Neuron (in vitro differentiated cells): Measurements from ENCODE around the gene IRF2BPL.
A peak's percentile ranks its signal among the peaks of the same experiment; 100 is the strongest.

ENCODE experiments used
- H2AFZ ChIP-seq: one replicate; pipeline ENCODE4 v1.6.1; 2013; ENCODE audit warnings: low read depth, mild to moderate bottlenecking, inconsistent platforms, low read length, moderate library complexity
- H3K27me3 ChIP-seq: one replicate; pipeline ENCODE4 v1.6.1; 2013; ENCODE audit warnings: low read length; ENCODE audit not compliant: insufficient read depth
- H3K36me3 ChIP-seq: one replicate; pipeline ENCODE4 v1.6.1; 2013; ENCODE audit warnings: low read length; ENCODE audit not compliant: insufficient read depth
- H3K4me1 ChIP-seq: one replicate; pipeline ENCODE4 v1.6.1; 2013; ENCODE audit warnings: low read length; ENCODE audit not compliant: insufficient read depth
- H3K4me3 ChIP-seq: 2 replicates; pipeline ENCODE4 v1.5.1; 2013; ENCODE audit warnings: mild to moderate bottlenecking, low read length, moderate library complexity
- H3K9me3 ChIP-seq: one replicate; pipeline ENCODE4 v1.6.1; 2013; ENCODE audit warnings: low read length

Gene IRF2BPL

DNA sequence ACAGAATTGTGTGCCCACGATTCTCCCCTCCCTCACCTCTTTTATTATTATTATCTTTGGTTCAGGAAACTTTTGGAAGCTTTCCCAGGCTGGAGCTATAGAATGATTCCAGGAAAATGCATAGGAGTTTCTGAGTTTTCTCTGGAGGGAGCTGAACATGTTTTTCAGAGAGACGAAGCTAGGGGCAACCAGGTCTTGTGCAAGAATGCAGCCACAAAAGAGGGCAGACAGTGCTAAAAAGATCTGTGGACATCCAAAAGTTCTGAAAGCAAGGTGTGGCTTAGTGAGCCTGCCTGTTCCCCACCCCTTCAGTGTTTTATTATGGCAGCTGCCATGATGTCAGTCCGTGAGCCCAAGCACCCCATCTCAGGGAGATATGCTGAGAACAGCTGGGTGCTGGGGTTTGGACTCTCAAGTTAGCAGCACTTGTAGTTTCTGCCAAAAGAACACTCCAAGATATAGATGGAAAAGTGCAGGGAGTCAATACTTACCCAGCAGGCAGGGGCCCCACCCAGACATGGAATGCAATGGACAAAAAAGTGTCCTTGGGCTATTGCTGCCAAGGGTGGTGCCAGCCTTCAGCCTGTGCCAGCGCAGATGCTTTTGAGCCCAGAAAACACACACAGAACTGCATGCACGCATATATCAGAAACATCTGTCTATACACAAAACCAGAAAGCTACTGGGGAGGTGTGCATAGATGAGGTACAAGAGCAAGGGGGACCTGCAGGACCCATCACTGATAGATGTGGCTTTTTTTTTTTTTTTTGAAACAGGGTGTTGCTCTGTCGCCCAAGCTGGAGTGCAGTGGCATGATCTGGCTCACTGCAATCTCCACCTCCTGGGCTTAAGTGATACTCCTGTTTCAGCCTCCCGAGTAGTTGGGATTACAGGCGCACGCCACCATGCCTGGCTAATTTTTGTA lies 17.0 kb upstream of the IRF2BPL start:
- H3K4me3 ChIP-seq, result no peak overlapping the region
- H3K9me3 ChIP-seq, result no peaks in the 10 kb centered on the region
- no peak overlapping the region for H2AFZ ChIP-seq
- H3K36me3 ChIP-seq, result no peaks in the 10 kb centered on the region
- peaks cover 52% of the 10 kb centered on the region for H3K4me1 ChIP-seq
- H3K27me3 ChIP-seq, result no peaks in the 10 kb centered on the region

DNA sequence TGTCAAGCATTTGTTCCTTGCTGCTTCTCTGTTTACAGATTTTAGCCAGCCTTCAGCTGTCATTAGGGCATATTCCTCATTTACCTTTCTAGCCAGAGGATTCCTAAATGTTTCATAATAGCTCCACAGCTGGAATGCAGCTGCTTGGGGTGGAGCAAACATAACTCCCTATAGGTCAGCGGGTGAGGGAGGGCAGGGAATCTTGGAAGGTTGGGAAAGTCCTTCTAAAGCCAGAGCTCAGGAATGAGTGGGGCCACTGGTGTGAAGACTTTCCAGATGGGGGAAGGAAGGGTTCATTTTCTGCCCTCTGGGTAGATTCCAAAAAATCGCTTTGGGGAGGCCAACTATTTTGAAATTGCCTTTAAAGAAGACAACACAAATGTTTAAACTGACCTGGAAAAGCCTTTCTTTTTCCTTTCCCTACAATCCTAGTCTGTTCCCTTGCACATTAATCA lies 16.3 kb upstream of the IRF2BPL start:
- Histone ChIP-seq H3K9me3 (no peaks in the 10 kb centered on the region), H2AFZ (no peak overlapping the region), H3K27me3 (no peaks in the 10 kb centered on the region), H3K36me3 (no peaks in the 10 kb centered on the region), H3K4me3 (no peak overlapping the region), H3K4me1 (peaks cover 55% of the 10 kb centered on the region)

DNA sequence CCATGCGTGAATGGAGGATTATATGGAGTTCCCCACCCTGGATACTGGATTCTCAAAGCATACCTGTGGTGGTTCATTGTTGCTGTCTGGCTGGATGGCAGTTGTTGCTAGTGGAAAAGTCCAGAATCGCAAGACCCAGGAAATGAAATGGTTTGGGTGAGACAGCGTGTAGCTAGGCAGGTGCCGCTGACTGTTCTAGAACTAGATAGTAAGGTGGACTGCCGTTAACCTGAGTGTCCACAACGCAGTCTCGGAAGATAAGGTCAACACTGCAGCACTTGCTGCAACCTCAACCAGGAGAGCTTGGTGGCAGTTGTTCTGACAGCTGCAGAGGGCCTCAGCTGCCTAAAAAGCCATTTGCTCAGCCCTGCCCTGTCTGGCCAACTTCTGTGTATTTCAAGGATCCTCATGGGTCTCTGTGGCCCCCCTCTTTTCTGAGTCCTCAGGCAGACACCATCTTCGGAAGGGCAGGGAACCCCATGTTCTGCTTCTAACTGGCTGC lies 15.5 kb upstream of the IRF2BPL start:
- H3K4me1 ChIP-seq, result peaks cover 62% of the 10 kb centered on the region
- no peaks in the 10 kb centered on the region for H3K9me3 ChIP-seq
- H3K4me3 ChIP-seq, result no peak overlapping the region
- H3K27me3 ChIP-seq, result no peaks in the 10 kb centered on the region
- no peaks in the 10 kb centered on the region for H3K36me3 ChIP-seq
- no peak overlapping the region for H2AFZ ChIP-seq

DNA sequence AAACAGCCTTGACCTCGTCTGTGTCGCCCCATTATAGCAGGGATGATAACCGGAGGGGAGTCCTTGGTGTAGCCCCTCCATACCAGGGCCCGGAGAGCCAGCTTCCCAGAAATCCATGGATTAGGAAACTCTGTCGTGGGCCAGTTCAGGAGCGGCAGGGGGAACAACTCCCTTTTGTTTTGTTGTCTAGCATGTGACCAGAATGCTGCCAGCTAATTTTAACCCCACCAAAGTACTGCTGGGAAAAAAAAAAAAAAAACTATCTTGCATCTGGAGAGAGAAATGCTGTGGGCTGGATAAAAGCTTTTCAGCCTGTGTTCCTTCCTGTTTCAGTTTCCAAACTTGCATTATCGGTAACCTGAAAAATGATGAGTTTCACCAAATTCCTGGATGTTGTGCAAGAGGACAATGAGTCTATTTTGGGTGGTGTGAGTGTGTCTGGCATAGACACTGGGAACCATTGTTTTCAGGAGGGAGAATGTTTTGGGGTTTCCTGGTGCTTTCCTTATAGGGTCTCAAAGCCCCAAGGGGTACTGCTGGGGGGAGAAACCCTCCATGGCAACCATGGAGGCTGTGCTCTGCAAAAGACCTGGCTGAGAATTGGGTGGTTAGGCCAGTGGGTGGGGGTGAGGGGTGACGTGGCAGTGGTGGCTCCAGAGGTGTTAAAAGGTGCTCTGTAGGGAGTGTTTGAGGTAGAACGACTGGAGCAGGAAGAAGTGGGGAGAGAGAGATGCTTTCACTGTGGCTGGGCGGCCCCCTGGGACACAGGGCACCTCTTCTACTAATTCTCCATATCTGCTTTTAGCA lies 14.9 kb upstream of the IRF2BPL start:
- Histone ChIP-seq H3K4me3 (no peak overlapping the region), H2AFZ (no peak overlapping the region), H3K27me3 (no peaks in the 10 kb centered on the region)

DNA sequence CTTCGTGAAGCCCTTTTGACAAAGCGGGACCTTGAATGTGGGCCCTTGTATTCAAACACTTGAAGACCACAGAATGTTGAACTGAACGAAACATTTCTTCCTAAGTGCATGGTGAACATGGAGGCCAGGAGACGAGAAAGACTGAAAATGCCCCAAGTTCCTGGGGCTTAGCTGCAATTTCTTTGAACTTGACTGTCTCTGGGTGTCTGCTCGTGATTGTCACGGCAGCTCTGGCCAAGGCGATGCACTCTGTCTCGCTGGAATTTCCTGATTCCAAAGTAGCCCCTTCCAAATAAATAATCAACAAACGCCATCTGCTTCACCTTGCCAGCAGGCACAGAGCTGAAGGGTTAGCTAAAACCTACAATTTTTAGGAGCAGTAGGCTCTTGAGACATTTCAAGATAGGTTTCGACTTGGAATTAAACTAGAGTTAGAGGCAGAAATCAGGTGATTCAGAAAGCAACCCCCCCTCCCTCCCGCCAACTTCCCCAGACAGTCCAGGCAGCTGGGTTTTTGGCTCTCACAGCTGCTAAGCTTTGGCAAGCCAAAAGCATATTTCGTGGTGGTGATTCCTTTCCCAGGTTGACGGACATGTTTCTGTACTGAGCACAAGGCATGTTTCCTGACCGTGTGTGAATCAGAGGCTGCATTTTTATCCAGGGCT lies 13.5 kb upstream of the IRF2BPL start:
- H3K4me1 ChIP-seq, result peaks cover 83% of the 10 kb centered on the region
- H3K36me3 ChIP-seq, result no peaks in the 10 kb centered on the region
- no peaks in the 10 kb centered on the region for H3K9me3 ChIP-seq
- peak overlapping the region; percentile 74 for H2AFZ ChIP-seq
- no peaks in the 10 kb centered on the region for H3K27me3 ChIP-seq
- H3K4me3 ChIP-seq, result no peak overlapping the region

More for the DNA sequence above, 14.9 kb upstream of the IRF2BPL start:
- Histone ChIP-seq H3K9me3 (no peaks in the 10 kb centered on the region), H3K36me3 (no peaks in the 10 kb centered on the region), H3K4me1 (peaks cover 69% of the 10 kb centered on the region)

DNA sequence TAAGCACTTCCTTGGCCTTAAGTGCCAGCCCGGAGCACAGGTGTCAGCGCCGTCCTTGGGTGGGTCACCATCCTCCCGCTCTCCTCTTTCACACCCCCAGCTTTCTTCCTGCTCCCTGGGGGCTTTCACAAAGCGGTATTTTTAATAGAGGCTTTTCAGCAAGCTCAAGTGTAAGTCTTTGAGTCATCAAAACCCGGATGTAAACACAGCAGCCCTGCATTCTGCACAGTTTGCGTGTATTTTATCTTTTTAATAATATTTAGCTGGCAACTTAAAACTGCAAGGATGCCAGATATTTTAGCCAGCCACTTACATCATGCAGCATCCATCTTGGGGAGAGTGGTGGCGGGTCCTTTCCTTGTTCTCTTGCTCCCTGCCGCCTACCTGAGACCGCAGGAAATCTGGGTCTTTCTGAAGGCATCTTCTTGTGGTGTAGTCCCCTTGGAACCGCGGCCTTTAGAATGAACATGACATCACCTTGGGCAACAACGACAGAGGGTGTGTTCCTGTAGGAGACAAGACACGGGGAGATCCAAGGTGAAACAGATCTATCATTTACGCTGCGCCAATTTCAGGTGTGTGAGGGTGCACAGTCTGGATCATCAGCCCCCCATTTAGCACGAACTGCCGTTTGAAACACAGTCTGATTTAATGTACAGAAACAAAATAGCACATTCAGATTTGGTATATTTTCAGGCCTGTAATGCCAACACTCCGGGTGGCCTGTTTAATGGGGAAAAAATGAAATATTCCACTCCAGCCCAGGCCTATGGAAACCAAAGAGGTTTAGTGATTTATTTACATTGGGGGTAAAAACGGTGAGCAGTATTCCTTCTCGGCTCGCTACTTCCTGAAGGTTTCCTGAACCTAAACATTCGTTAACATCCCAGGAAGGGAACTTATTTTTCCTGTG lies 12.5 kb upstream of the IRF2BPL start:
- H3K4me1 ChIP-seq, result peaks cover 92% of the 10 kb centered on the region
- peak overlapping the region; percentile 29 for H3K4me3 ChIP-seq
- peak overlapping the region; percentile 1 for H2AFZ ChIP-seq
- H3K36me3 ChIP-seq, result no peaks in the 10 kb centered on the region
- no peaks in the 10 kb centered on the region for H3K9me3 ChIP-seq
- no peaks in the 10 kb centered on the region for H3K27me3 ChIP-seq

DNA sequence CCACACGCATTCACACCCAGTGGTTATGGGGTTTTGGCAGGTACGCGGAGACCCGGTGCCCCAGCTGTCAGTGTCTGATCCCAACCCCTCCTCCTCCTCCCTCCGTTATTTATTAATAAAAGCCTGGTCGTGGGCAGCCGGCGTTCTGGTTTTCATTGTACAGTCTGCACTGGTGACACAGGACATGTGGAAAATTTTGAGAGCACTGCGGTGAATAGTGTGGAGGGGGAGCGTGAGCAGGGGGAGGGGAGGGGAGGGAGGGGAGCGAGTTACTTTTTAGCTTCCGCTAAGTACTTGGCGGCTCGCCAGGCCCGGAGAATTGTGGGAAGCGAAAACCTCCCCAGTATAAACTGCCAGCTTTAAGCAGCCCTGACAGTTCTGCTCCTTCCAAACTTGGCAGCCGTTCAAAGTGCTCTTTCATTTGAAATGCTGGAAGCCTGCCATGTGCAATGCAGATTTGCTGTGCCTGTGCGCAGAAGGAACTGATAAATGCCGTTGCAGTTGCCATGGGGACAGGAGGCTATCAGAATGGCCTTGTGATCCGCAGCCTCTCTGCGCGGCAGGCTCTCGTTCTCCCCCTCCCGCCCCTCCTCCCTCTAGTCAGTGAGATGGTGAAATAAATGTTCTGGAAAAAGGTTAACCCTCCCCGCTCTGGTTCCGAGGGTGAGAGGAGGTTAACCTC lies 11.7 kb upstream of the IRF2BPL start:
- H3K27me3 ChIP-seq, result no peaks in the 10 kb centered on the region
- no peaks in the 10 kb centered on the region for H3K36me3 ChIP-seq
- H3K9me3 ChIP-seq, result no peaks in the 10 kb centered on the region
- peak overlapping the region; percentile 29 for H3K4me3 ChIP-seq
- peaks cover 86% of the 10 kb centered on the region for H3K4me1 ChIP-seq
- no peak overlapping the region for H2AFZ ChIP-seq

DNA sequence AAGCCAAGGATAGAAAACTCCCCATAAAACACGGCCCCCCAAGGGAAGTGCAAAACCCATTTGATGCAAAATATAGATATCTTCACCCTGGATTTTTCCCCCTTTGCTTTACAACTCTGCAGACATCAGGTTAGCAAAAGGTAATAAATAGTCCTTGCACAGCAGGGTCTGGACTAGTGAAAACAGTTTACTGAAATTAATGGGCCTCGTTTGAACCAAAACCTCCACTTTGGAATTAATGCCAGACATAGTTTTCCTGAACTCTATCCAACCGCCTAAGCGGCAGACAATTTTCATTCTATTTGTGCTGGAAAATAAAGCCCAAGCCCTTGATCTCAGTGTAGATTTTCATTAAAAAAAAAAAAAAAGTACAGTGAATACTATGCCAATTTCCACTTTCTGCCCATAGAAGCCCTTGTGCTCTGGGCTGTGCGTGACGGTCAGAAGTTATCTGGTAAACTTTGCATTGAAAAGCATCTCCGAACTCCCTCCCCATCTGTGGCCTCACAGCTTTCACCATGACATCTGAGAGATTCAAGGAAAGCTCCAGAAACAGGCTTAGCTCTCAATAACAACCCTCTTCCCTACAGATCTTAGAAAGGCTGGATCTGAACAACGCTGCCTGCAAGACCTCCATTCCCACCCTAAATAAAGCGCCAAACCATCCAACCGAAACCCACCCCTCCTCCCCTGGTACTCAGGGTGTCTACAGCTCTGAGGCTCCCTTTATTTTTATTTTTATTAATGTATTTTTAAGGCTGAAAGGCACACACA lies 11.0 kb upstream of the IRF2BPL start:
- Histone ChIP-seq H3K36me3 (no peaks in the 10 kb centered on the region), H3K4me1 (peaks cover 81% of the 10 kb centered on the region), H3K9me3 (no peaks in the 10 kb centered on the region), H3K4me3 (peak overlapping the region; percentile 28), H3K27me3 (no peaks in the 10 kb centered on the region), H2AFZ (no peak overlapping the region)

DNA sequence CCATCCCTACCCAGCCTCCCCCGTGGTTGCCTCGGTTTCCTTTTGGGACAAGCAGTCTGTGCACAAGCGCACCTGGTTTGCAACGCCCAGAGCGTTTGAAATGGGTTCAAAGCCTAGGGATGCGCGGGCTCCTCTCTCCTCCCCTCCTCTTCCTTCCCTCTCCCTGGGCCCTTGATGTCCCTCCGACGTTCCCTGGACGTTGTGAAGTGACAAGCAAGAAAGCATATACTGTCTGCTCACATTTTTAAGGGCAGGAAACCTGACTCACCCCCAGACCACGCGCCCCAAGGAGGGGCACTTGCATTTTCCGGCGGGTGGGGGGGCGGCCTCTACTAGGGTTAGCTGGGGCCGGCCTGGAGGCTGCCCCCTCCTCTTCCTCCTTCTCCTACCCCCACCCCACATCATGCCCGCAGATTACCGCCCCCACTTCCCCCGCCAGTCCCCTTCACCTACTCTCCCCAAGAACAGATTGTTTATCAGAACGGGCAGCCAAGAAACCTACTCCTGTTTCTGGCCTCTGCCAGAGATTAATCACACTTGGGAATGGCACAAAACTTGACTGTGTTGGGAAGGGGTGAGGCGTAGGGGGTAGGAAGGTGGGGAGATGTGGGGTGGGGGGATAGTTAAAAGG lies 9.5 kb upstream of the IRF2BPL start:
- Histone ChIP-seq H3K27me3 (no peaks in the 10 kb centered on the region), H2AFZ (no peak overlapping the region), H3K9me3 (no peaks in the 10 kb centered on the region), H3K36me3 (no peaks in the 10 kb centered on the region), H3K4me1 (peaks cover 77% of the 10 kb centered on the region), H3K4me3 (peak overlapping the region; percentile 28)

DNA sequence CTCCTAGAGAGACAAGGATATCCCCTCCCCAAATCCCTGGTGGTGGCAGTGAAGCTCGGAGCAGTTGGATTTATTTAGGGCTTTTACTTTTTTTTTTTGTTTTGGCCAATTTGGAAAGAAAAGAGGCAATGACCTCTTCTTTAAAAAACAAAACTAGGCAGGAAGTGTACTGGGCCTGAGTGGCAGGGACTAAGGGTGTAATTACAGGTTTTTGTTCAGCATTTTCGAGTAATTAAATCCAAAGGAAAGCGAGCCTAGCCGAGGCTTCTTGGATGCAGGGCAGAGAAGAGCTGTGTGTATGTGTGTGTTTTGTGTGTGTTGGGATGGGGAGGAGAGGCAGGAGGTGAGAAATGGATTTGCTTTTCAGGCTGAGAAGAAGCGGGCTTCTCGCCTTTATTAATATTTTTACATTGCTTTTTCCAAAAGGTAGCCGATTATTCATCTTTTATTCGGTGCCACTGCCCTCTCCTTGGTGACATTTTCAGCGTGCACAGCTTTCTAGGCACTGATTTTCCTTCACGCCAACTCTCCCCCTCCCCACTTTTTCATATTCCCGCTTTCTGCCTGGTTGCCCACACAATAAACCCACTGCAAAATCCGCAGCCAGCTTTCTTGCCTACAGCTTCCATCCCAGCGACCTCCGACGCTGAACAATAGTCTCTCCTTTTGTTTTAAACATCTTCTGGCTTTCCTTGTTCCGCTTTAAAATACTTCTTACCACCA lies 8.9 kb upstream of the IRF2BPL start:
- Histone ChIP-seq H3K4me1 (peaks cover 77% of the 10 kb centered on the region), H3K9me3 (no peaks in the 10 kb centered on the region), H2AFZ (no peak overlapping the region), H3K36me3 (no peaks in the 10 kb centered on the region), H3K4me3 (peak overlapping the region; percentile 28), H3K27me3 (no peaks in the 10 kb centered on the region)
